ENCODE measurements around the gene COL4A2.

Gene COL4A2

DNA sequence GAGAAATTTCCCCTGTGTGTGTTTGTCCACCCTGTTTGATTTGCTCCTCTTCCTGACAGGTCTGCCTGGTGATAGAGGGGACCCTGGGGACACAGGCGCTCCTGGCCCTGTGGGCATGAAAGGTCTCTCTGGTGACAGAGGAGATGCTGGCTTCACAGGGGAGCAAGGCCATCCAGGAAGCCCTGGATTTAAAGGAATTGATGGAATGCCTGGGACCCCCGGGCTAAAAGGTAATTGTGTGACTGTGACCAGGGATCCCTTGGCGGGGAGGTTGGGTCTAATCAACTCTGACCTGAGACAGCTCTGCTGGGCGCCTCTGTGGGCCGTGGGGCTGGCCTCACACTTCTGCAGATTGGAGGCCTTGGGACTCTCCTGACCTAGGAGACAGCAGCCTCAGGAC is 173.1 kb downstream of the COL4A2 start:
- POLR2A ChIA-PET, result no interaction called here
- H3K9me3 ChIP-seq (ENCODE audit: control insufficient read depth, insufficient read depth, low read depth, low read length), result no peaks in the 10 kb centered on the region
- peaks cover 0 to 29% of the 10 kb centered on the region in 2 experiments; a peak in 1 of 3 replicates for H3K36me3 ChIP-seq (ENCODE audit: control insufficient read depth in 2 of 2, insufficient read depth in 1 of 2, low read length in 2 of 2)

DNA sequence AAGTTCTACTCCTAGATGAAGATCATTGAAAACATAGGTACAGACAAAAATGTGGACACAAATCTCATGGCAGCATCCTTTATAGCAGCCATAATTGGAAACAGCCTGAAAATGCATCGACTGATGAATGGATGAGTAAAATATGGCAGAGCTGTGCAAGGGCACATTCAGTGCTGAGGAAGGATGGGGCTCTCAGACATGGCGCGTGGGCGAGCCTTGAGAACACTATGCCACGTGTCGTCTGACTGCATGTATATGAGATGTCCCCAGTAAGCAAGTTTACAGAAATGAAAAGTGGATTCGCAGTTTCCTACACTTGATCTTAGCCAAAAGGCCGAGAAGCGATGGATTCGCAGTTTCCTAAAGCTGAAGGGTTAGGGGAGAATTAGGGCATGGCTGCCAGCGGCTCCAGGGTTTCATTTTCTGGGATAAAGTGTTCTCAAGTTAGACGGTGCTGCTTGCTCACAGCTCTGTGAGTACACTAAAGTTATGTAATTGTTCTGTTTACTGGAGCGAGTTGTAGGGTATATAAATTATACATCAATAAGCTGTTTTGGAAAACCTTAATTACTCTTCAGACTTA is 176.4 kb downstream of the COL4A2 start:
- H3K36me3 ChIP-seq (ENCODE audit: control insufficient read depth in 2 of 2, insufficient read depth in 1 of 2, low read length in 2 of 2), result peaks cover 0 to 28% of the 10 kb centered on the region in 2 experiments; a peak in 2 of 3 replicates
- H3K4me1 ChIP-seq (ENCODE audit: control insufficient read depth, insufficient read depth, low read length), result no peaks in the 10 kb centered on the region
- ChIA-PET POLR2A (interaction anchor here (1.2 kb wide), 1 partner anchor 28 kb away, joined by 3 read pairs; no protein-coding TSS in a partner anchor), CTCF (interaction anchor here (0.7 kb wide), 1 partner anchor 28 kb away, joined by 5 read pairs; no protein-coding TSS in a partner anchor)
- H3K4me3 ChIP-seq (ENCODE audit: low read depth, low read length), result no peak overlapping the region
- no peak overlapping the region for H3K27ac ChIP-seq (ENCODE audit: extremely low read depth, low read depth, low read length)
- no peaks in the 10 kb centered on the region for H3K9me3 ChIP-seq (ENCODE audit: control insufficient read depth, insufficient read depth, low read depth, low read length)
- TF ChIP-seq, protein P1, sequence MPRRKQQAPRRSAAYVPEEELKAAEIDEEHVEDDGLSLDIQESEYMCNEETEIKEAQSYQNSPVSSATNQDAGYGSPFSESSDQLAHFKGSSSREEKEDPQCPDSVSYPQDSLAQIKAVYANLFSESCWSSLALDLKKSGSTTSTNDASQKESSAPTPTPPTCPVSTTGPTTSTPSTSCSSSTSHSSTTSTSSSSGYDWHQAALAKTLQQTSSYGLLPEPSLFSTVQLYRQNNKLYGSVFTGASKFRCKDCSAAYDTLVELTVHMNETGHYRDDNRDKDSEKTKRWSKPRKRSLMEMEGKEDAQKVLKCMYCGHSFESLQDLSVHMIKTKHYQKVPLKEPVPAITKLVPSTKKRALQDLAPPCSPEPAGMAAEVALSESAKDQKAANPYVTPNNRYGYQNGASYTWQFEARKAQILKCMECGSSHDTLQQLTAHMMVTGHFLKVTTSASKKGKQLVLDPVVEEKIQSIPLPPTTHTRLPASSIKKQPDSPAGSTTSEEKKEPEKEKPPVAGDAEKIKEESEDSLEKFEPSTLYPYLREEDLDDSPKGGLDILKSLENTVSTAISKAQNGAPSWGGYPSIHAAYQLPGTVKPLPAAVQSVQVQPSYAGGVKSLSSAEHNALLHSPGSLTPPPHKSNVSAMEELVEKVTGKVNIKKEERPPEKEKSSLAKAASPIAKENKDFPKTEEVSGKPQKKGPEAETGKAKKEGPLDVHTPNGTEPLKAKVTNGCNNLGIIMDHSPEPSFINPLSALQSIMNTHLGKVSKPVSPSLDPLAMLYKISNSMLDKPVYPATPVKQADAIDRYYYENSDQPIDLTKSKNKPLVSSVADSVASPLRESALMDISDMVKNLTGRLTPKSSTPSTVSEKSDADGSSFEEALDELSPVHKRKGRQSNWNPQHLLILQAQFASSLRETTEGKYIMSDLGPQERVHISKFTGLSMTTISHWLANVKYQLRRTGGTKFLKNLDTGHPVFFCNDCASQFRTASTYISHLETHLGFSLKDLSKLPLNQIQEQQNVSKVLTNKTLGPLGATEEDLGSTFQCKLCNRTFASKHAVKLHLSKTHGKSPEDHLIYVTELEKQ (tag by site-specific recombination; IDR thresholded peaks at IDR 0.05; ENCODE audit: borderline replicate concordance), result no peak
- TF ChIP-seq KLF9 (tag by site-specific recombination; IDR thresholded peaks at IDR 0.05; ENCODE audit: low read depth) (no peak), ZNF157 (tag by site-specific recombination; IDR thresholded peaks at IDR 0.05) (no peak), ZNF174 (tag by site-specific recombination; IDR thresholded peaks at IDR 0.05) (no peak), ZNF549 (tag by site-specific recombination; IDR thresholded peaks at IDR 0.05) (no peak), ZNF701 (tag by site-specific recombination; IDR thresholded peaks at IDR 0.05) (no peak), ZNF324 (tag by site-specific recombination; IDR thresholded peaks at IDR 0.05) (no peak), ZNF670 (tag by site-specific recombination; IDR thresholded peaks at IDR 0.05; ENCODE audit: low read depth) (no peak)

More for the DNA sequence above, 173.1 kb downstream of the COL4A2 start:
- Histone ChIP-seq H3K27ac (ENCODE audit: extremely low read depth, low read depth, low read length) (no peak overlapping the region), H3K4me1 (ENCODE audit: control insufficient read depth, insufficient read depth, low read length) (no peaks in the 10 kb centered on the region), H3K4me3 (ENCODE audit: low read depth, low read length) (no peak overlapping the region)
- CTCF ChIA-PET, result no interaction called here
- no peak for TF ChIP-seq ZNF202 (tag by site-specific recombination; IDR thresholded peaks at IDR 0.05; ENCODE audit: borderline replicate concordance)
- TF ChIP-seq BCL11A (tag by site-specific recombination; IDR thresholded peaks at IDR 0.05; ENCODE audit: low read depth), result no peak
- no peak for TF ChIP-seq ZNF121 (tag by site-specific recombination; IDR thresholded peaks at IDR 0.05)
- no peak for TF ChIP-seq WT1 (tag by site-specific recombination; IDR thresholded peaks at IDR 0.05)
- no peak for TF ChIP-seq ZNF777 (tag by site-specific recombination; IDR thresholded peaks at IDR 0.05; ENCODE audit: borderline replicate concordance)
- no peak for TF ChIP-seq ZNF335 (tag by site-specific recombination; conservative IDR thresholded peaks at IDR 0.05)
- TF ChIP-seq ZFP37 (tag by site-specific recombination; IDR thresholded peaks at IDR 0.05), result no peak
- TF ChIP-seq ZNF146 (tag by site-specific recombination; IDR thresholded peaks at IDR 0.05), result no peak
- TF ChIP-seq MZF1 (tag by site-specific recombination; IDR thresholded peaks at IDR 0.05; ENCODE audit: borderline replicate concordance), result no peak
- TF ChIP-seq ZNF529 (tag by site-specific recombination; IDR thresholded peaks at IDR 0.05; ENCODE audit: insufficient replicate concordance), result no peak
- no peak for TF ChIP-seq ZNF391 (tag by site-specific recombination; IDR thresholded peaks at IDR 0.05; ENCODE audit: borderline replicate concordance, low read depth)
- TF ChIP-seq ZNF624 (tag by site-specific recombination; IDR thresholded peaks at IDR 0.05), result no peak
- TF ChIP-seq SALL2 (tag by site-specific recombination; IDR thresholded peaks at IDR 0.05; ENCODE audit: borderline replicate concordance), result no peak
- TF ChIP-seq SP3 (tag by site-specific recombination; IDR thresholded peaks at IDR 0.05), result no peak
- no peak for TF ChIP-seq ZEB2 (tag by site-specific recombination; IDR thresholded peaks at IDR 0.05)
